ENCODE results near the gene NR6A1.

NR6A1 gene

GRCh38 chr9:124757616-124758015, 13.5 kb downstream of the NR6A1 start:
- TF ChIP-seq CTCF (IDR thresholded peaks at IDR 0.05) (no peak), ZFX (IDR thresholded peaks at IDR 0.05; ENCODE audit: borderline replicate concordance) (no peak)
- no peak overlapping the region for H3K27ac ChIP-seq

GRCh38 chr9:124756011-124756410, 15.1 kb downstream of the NR6A1 start:
- TF ChIP-seq ZFX (IDR thresholded peaks at IDR 0.05; ENCODE audit: borderline replicate concordance) (no peak), CTCF (IDR thresholded peaks at IDR 0.05) (no peak)
- H3K27ac ChIP-seq, result no peak overlapping the region

- TF ChIP-seq ZFX (IDR thresholded peaks at IDR 0.05; ENCODE audit: borderline replicate concordance) (no peak), CTCF (IDR thresholded peaks at IDR 0.05) (no peak)
- no peak overlapping the region for H3K27ac ChIP-seq
Observed at GRCh38 chr9:124755061-124755460, 16.1 kb downstream of the NR6A1 start.

GRCh38 chr9:124754289-124754688, 16.8 kb downstream of the NR6A1 start:
- H3K27ac ChIP-seq, result no peak overlapping the region
- TF ChIP-seq ZFX (IDR thresholded peaks at IDR 0.05; ENCODE audit: borderline replicate concordance) (no peak), CTCF (IDR thresholded peaks at IDR 0.05) (peak; percentile 55)

GRCh38 chr9:124752967-124753366, 18.1 kb downstream of the NR6A1 start:
- no peak for TF ChIP-seq CTCF (IDR thresholded peaks at IDR 0.05)
- TF ChIP-seq ZFX (IDR thresholded peaks at IDR 0.05; ENCODE audit: borderline replicate concordance), result no peak
- H3K27ac ChIP-seq, result no peak overlapping the region

- H3K27ac ChIP-seq, result no peak overlapping the region
- TF ChIP-seq ZFX (IDR thresholded peaks at IDR 0.05; ENCODE audit: borderline replicate concordance), result no peak
Observed at GRCh38 chr9:124749781-124750180, 21.3 kb downstream of the NR6A1 start.

- TF ChIP-seq CTCF (IDR thresholded peaks at IDR 0.05) (no peak), ZFX (IDR thresholded peaks at IDR 0.05; ENCODE audit: borderline replicate concordance) (no peak)
- H3K27ac ChIP-seq, result no peak overlapping the region
Observed at GRCh38 chr9:124749284-124749683, 21.8 kb downstream of the NR6A1 start.

GRCh38 chr9:124747065-124747464, 24.0 kb downstream of the NR6A1 start:
- TF ChIP-seq CTCF (IDR thresholded peaks at IDR 0.05) (no peak), ZFX (IDR thresholded peaks at IDR 0.05; ENCODE audit: borderline replicate concordance) (no peak)

More at GRCh38 chr9:124747065-124747464, 24.0 kb downstream of the NR6A1 start:
- no peak overlapping the region for H3K27ac ChIP-seq

Measured in 22Rv1 (cell line).